Neural cell (in vitro differentiated cells): ENCODE results near the gene TBX18. TPM values are rescaled to one million over a fixed set of nuclear protein-coding genes. Genes with fewer than 3 reads are reported as not detected.

Experiments used
- H2AFZ ChIP-seq: fragments of 200-600, 300-800 bp; sonication (generic), shearing (Covaris generic); 2 replicates; pipeline ENCODE4 v1.6.0; 2014; ENCODE audit warnings: low read depth, mild to moderate bottlenecking, antibody characterized with exemption, low read length, moderate library complexity
- H3F3A ChIP-seq: fragments of 200-600 bp; shearing (Covaris generic); 2 replicates; pipeline ENCODE4 v1.6.1; 2016; ENCODE audit warnings: mild to moderate bottlenecking, moderate library complexity, mixed read lengths, antibody characterized with exemption, low read length; ENCODE audit not compliant: insufficient read depth, poor library complexity, severe bottlenecking
- H3K27ac ChIP-seq: fragments of 200-600, 300-800 bp; sonication (generic), shearing (Covaris generic); 2 replicates; pipeline ENCODE4 v1.5.1; 2014; ENCODE audit warnings: mild to moderate bottlenecking, low read length, moderate library complexity
- H3K27me3 ChIP-seq: fragments of 300-800, 200-600 bp; sonication (generic), shearing (Covaris generic); 2 replicates; pipeline ENCODE4 v1.6.0; 2014; ENCODE audit warnings: mild to moderate bottlenecking, low read depth, low read length, moderate library complexity; ENCODE audit not compliant: insufficient read depth
- H3K36me3 ChIP-seq: fragments of 300-800, 200-600 bp; sonication (generic), shearing (Covaris generic); 2 replicates; pipeline ENCODE4 v1.5.1; 2014; ENCODE audit warnings: mild to moderate bottlenecking, antibody characterized with exemption, low read length, moderate library complexity; ENCODE audit not compliant: insufficient read depth
- H3K4me2 ChIP-seq: fragments of 300-800, 200-600 bp; sonication (generic), shearing (Covaris generic); 2 replicates; pipeline ENCODE4 v1.6.0; 2014; ENCODE audit warnings: mild to moderate bottlenecking, low read length
- H3K4me3 ChIP-seq: fragments of 300-800, 200-600 bp; sonication (generic), shearing (Covaris generic); 2 replicates; pipeline ENCODE4 v1.5.1; 2014; ENCODE audit warnings: mild to moderate bottlenecking, low read length, moderate library complexity
- H3K79me2 ChIP-seq: fragments of 200-600 bp; shearing (Covaris generic); replicated peaks from 2 replicates; pipeline ENCODE4 v1.6.0; 2014; ENCODE audit warnings: mild to moderate bottlenecking, low read length, moderate library complexity; ENCODE audit not compliant: insufficient read depth
- H3K9ac ChIP-seq: fragments of 300-800, 200-600 bp; sonication (generic), shearing (Covaris generic); 2 replicates; pipeline ENCODE4 v1.6.1; 2016; ENCODE audit warnings: mild to moderate bottlenecking, low read length, mixed read lengths
- H3K9me2 ChIP-seq: fragments of 200-600 bp; shearing (Covaris generic); 2 replicates; pipeline ENCODE4 v1.6.1; 2016; ENCODE audit warnings: mild to moderate bottlenecking, low read length, mixed read lengths; ENCODE audit not compliant: insufficient read depth
- H3K9me3 ChIP-seq: fragments of 200-600, 300-800 bp; sonication (generic), shearing (Covaris generic); 2 replicates; pipeline ENCODE4 v1.6.1; 2016; ENCODE audit warnings: mild to moderate bottlenecking, mixed run types, low read length, moderate library complexity, mixed read lengths
- H4K20me1 ChIP-seq: fragments of 200-600 bp; shearing (Covaris generic); 2 replicates; pipeline ENCODE4 v1.6.1; 2016; ENCODE audit warnings: mild to moderate bottlenecking, mixed run types; ENCODE audit not compliant: insufficient read depth
- EP300 ChIP-seq: fragments of 450-650 bp; conservative IDR thresholded peaks from 2 replicates; pipeline ENCODE4 v1.6.1; 2014; ENCODE audit warnings: antibody characterized with exemption, mild to moderate bottlenecking, moderate library complexity; ENCODE audit not compliant: poor library complexity, severe bottlenecking
- EZH2 ChIP-seq: fragments of 200-600, 300-800 bp; shearing (Covaris generic), sonication (generic); IDR thresholded peaks from 2 replicates; pipeline ENCODE4 v1.6.1; 2014; ENCODE audit warnings: antibody characterized with exemption, low read length, borderline replicate concordance, mild to moderate bottlenecking; ENCODE audit not compliant: insufficient read depth, poor library complexity, severe bottlenecking
- MXI1 ChIP-seq: fragments of 450-650 bp; conservative IDR thresholded peaks from 2 replicates; pipeline ENCODE4 v1.6.1; 2014; ENCODE audit warnings: antibody characterized with exemption, mild to moderate bottlenecking; ENCODE audit not compliant: poor library complexity, severe bottlenecking
- POLR2AphosphoS5 ChIP-seq: IDR thresholded peaks from 2 replicates; pipeline ENCODE4 v1.6.1; 2012
- RAD21 ChIP-seq: fragments of 450-650 bp; conservative IDR thresholded peaks from 2 replicates; pipeline ENCODE4 v1.6.1; 2014; ENCODE audit warnings: antibody characterized with exemption, mild to moderate bottlenecking, moderate library complexity
- SMC3 ChIP-seq: fragments of 450-650 bp; conservative IDR thresholded peaks from 2 replicates; pipeline ENCODE4 v1.6.1; 2014; ENCODE audit warnings: antibody characterized with exemption, mild to moderate bottlenecking, moderate library complexity; ENCODE audit not compliant: poor library complexity
- TAF1 ChIP-seq: IDR thresholded peaks from 2 replicates; pipeline ENCODE4 v1.6.1; 2012; ENCODE audit warnings: low read depth
- polyA plus RNA-seq: library from polyadenylated mRNA; depleted of rRNA; stranded (reverse); fragments of >200 nt; gene quantifications from 2 replicates; pipeline ENCODE4 v1.2.3, GENCODE V29; 2014
- TF ChIP-seq, protein P1 (sequence below): IDR thresholded peaks from 2 replicates; pipeline ENCODE4 v1.6.1; 2012; ENCODE audit warnings: borderline replicate concordance
- TF ChIP-seq, protein P2 (sequence below): fragments of 450-650 bp; IDR thresholded peaks from 2 replicates; pipeline ENCODE4 v1.5.1; 2014; ENCODE audit warnings: antibody characterized with exemption, mild to moderate bottlenecking, moderate library complexity; ENCODE audit not compliant: poor library complexity, severe bottlenecking

Gene TBX18
- polyA plus RNA-seq, 1 donor from 2014 or later: not detected

DNA sequence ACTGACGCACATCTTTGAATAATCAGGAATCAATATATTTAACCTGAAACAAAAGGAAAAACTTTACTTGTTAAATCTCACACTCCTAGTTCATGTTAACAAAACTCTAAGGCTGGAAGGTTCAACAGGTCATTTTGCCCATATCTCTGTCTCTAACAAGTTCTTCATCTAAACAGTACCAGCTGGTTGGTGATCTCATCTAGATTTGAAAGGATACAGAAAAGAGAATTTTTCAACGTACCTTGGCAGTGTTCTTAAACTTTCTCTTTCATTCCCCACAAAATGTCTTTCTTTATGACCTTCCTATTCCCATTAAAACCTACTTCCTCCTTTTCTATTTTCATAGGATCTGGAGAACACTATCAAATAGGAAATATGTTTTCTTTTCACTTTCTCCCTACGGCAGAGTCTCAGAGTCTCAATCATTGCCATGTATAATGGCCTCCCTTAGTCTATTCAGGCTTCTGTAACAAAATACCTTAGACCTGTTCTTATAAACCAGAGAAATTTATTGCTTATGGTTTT, 111.3 kb downstream of the TBX18 start:
- Histone ChIP-seq H3K79me2 (no peaks in the 10 kb centered on the region), H3F3A (no peaks in the 10 kb centered on the region), H3K4me3 (no peak overlapping the region), H4K20me1 (no peaks in the 10 kb centered on the region), H3K36me3 (no peaks in the 10 kb centered on the region), H3K9ac (no peak overlapping the region), H3K27me3 (no peaks in the 10 kb centered on the region), H3K9me3 (no peaks in the 10 kb centered on the region), H3K27ac (no peak overlapping the region), H3K4me2 (no peak overlapping the region), H3K9me2 (no peaks in the 10 kb centered on the region), H2AFZ (no peak overlapping the region)
- no peak for TF ChIP-seq SMC3
- TF ChIP-seq EP300: no peak
- TF ChIP-seq EZH2: no peak
- TF ChIP-seq POLR2AphosphoS5: no peak
- no peak for TF ChIP-seq MXI1
- no peak for TF ChIP-seq RAD21
- TF ChIP-seq, protein P1, sequence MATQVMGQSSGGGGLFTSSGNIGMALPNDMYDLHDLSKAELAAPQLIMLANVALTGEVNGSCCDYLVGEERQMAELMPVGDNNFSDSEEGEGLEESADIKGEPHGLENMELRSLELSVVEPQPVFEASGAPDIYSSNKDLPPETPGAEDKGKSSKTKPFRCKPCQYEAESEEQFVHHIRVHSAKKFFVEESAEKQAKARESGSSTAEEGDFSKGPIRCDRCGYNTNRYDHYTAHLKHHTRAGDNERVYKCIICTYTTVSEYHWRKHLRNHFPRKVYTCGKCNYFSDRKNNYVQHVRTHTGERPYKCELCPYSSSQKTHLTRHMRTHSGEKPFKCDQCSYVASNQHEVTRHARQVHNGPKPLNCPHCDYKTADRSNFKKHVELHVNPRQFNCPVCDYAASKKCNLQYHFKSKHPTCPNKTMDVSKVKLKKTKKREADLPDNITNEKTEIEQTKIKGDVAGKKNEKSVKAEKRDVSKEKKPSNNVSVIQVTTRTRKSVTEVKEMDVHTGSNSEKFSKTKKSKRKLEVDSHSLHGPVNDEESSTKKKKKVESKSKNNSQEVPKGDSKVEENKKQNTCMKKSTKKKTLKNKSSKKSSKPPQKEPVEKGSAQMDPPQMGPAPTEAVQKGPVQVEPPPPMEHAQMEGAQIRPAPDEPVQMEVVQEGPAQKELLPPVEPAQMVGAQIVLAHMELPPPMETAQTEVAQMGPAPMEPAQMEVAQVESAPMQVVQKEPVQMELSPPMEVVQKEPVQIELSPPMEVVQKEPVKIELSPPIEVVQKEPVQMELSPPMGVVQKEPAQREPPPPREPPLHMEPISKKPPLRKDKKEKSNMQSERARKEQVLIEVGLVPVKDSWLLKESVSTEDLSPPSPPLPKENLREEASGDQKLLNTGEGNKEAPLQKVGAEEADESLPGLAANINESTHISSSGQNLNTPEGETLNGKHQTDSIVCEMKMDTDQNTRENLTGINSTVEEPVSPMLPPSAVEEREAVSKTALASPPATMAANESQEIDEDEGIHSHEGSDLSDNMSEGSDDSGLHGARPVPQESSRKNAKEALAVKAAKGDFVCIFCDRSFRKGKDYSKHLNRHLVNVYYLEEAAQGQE: no peak
- TF ChIP-seq, protein P2, sequence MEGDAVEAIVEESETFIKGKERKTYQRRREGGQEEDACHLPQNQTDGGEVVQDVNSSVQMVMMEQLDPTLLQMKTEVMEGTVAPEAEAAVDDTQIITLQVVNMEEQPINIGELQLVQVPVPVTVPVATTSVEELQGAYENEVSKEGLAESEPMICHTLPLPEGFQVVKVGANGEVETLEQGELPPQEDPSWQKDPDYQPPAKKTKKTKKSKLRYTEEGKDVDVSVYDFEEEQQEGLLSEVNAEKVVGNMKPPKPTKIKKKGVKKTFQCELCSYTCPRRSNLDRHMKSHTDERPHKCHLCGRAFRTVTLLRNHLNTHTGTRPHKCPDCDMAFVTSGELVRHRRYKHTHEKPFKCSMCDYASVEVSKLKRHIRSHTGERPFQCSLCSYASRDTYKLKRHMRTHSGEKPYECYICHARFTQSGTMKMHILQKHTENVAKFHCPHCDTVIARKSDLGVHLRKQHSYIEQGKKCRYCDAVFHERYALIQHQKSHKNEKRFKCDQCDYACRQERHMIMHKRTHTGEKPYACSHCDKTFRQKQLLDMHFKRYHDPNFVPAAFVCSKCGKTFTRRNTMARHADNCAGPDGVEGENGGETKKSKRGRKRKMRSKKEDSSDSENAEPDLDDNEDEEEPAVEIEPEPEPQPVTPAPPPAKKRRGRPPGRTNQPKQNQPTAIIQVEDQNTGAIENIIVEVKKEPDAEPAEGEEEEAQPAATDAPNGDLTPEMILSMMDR: no peak
- TF ChIP-seq TAF1: no peak

GRCh38 chr6:84652356-84653026, 111.9 kb downstream of the TBX18 start:
- no peak for TF ChIP-seq EP300
- no peak for TF ChIP-seq SMC3
- TF ChIP-seq, protein P2: no peak
- no peak for TF ChIP-seq MXI1
- no peak for TF ChIP-seq POLR2AphosphoS5
- H3F3A ChIP-seq: no peaks in the 10 kb centered on the region
- no peaks in the 10 kb centered on the region for H3K9me2 ChIP-seq
- no peaks in the 10 kb centered on the region for H3K9me3 ChIP-seq
- H3K4me3 ChIP-seq: no peak overlapping the region
- no peak overlapping the region for H2AFZ ChIP-seq
- H3K9ac ChIP-seq: no peak overlapping the region
- H3K27ac ChIP-seq: no peak overlapping the region
- no peak overlapping the region for H3K4me2 ChIP-seq
- H4K20me1 ChIP-seq: no peaks in the 10 kb centered on the region
- H3K36me3 ChIP-seq: no peaks in the 10 kb centered on the region
- H3K79me2 ChIP-seq: no peaks in the 10 kb centered on the region
- H3K27me3 ChIP-seq: no peaks in the 10 kb centered on the region
